Measurements from ENCODE around the gene F11.
"Not testable (repeated sequence)": the region's sequence is repeated elsewhere in the genome, so short reads cannot be mapped to it uniquely, and the experiment has no call there.

F11 gene

GRCh38 chr4:186249785-186250754, 15.9 kb upstream of the F11 start:
- DNase-seq (ENCODE audit: low spot score) = peak; percentile 67

- no peak for DNase-seq (ENCODE audit: low spot score)
Observed at GRCh38 chr4:186250760-186251159, 15.2 kb upstream of the F11 start.

GRCh38 chr4:186255122-186255521, 10.9 kb upstream of the F11 start:
- DNase-seq (ENCODE audit: low spot score) = no peak

DNA sequence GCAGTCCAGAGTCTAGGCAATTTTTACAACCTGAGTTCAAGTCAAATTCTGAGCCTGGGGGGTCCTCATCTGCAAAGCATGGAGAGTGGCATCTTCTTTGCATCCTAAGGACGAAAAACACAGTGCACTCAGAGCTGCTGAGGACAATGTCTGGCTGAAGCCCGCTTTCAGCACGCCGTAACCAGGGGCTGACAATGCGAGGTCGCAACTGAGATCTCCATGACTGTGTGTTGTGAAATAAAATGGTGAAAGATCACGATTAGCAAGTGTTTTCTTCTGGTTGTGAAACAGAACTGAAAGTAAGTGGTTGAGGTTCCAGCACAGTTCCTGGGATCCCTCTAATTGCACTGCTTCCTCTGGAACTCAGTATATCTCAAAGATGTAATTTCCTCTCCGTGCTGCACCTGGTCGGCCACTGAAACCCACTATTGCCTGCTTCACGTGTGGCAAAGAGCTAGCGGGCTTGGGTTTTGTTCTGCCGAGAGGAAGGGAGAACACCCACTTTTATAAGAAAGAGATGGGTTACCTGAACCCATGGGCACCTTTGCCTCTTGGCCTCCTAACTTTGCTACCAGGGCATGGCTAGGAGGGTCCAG, 7.7 kb upstream of the F11 start:
- DNase-seq (ENCODE audit: low spot score) = no peak

DNA sequence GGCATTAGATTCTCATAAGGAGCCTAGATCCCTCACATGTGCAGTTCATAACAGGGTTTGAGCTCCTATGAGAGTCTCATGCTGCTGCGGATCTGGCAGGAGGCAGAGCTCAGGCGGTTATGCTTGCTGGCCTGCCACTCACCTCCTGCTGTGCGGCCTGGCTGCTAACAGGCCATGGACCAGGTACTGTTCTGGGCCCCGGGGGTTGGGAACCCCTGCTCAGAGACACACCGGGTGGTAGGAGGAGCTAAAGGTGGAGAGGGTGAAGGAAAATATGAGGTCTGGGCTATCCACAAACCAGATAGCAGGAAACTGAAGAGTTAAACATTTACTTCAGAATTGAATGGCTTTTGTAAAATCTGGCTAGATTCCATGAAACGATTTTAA, 5.9 kb upstream of the F11 start:
- DNase-seq (ENCODE audit: low spot score) = no peak

GRCh38 chr4:186260504-186261448, 5.2 kb upstream of the F11 start:
- DNase-seq (ENCODE audit: low spot score) = no peak

GRCh38 chr4:186264660-186265059, 1.3 kb upstream of the F11 start:
- no peak for DNase-seq (ENCODE audit: low spot score)

GRCh38 chr4:186265250-186265649, 739 bp upstream of the F11 start:
- not testable (repeated sequence) for DNase-seq (ENCODE audit: low spot score)

DNA sequence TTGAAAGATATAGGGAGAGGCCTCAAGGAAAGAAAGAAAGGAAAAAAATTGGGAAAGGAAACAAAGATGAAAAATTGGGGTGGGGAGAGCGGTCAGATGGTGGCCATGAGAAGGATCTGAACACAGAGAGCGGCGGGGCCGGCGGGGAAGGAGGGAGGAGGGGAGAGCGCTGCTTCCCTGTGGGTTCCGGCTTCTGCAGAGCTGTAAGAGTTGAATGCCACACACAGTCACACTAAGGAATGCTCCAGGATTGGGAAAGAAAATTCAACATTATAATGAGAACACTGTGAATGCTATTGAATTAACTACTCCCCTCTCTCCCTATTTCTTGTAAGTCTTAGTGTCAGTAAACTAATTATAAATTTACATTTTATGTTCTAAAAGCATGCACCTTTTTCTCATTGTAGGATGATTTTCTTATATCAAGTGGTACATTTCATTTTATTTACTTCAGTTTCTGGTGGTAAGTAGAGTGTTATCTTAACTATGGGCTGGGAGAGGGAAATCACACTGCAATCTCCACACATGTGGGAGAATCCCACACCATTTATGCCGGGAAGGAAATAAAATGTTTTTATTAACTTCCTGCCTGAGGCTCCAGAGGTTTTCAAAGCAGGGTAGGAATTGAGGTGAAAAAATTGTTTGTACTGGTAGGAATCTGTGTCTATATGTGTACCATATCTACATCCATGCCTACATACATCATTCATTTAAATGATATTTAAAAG, 904 bp downstream of the F11 start:
- DNase-seq (ENCODE audit: low spot score) = peak; percentile 56

GRCh38 chr4:186271081-186271678, 5.2 kb downstream of the F11 start:
- no peak for DNase-seq (ENCODE audit: low spot score)

- no peak for DNase-seq (ENCODE audit: low spot score)
Observed at GRCh38 chr4:186272699-186273391, 6.9 kb downstream of the F11 start.

- DNase-seq (ENCODE audit: low spot score) = not testable (repeated sequence)
Observed at GRCh38 chr4:186273392-186273789, 7.4 kb downstream of the F11 start.

DNA sequence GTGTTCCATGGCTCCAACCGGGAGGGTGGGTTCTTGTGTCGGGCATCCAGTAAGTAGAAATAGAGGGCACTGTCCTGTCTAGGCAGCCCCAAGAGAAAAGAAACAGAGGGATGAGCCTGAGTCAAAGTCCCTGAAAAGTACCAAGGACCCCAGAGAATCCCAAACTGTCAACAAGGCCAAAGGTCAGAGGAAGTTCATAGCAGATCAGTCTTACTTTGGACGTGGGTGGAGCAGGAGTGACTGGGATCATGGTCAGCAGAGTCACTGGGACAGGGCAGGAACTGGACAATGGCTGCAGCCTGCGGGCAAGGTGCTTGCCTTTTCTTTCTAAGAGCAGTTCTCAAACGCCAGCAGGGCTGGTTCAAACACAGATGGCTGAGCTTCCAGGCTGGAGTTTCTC, 17.3 kb downstream of the F11 start:
- DNase-seq (ENCODE audit: low spot score) = no peak

GRCh38 chr4:186285147-186285546, 19.2 kb downstream of the F11 start:
- no peak for DNase-seq (ENCODE audit: low spot score)

DNA sequence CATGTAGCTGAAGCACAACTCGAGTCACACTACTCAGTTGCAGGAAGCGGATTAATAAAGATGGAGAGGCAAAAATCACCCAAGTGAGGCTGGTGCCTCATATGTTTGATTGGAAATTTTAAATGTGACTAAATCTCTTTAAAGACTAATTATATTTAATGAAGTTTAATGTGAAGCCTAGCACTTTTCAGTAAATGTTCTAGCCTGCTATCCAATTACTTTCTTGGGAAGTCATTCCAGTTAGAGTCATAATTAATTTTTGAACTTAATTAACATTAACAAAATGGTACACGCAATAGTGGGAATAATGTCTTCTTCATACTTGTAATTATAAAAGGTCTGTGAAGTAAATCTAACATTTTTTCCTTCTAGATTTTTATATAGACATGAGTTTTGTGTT, 20.6 kb downstream of the F11 start:
- DNase-seq (ENCODE audit: low spot score) = no peak

DNA sequence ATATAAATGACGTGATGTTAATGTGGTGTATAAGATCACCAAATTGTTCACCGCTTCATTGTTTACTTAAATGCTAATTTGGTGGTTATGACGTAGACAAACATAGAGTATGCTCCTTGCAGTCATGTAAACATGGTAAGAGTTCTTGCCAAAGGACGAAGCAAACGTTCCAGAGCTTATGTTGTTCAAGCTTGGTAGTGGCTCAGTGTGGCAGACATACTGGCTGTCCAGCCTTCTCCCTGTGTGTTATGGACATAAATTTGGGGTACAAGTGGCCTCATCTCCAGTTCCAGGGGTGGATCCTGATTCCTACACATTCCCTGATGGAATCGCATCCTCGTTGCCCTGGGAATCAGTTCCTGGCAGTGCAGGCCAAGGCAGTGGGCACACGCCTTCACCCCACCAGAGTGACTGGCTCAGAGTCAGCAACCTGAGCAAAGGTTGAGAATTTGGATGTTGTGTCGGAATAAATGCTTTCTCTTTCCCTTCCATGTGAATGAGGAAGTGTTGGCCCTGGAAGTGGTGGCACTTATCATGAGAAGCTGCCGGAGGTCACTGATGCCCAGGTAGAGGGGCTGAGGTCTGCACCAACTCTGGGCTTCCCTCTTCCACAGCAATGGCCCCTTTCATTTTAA, 25.4 kb downstream of the F11 start:
- no peak for DNase-seq (ENCODE audit: low spot score)

DNA sequence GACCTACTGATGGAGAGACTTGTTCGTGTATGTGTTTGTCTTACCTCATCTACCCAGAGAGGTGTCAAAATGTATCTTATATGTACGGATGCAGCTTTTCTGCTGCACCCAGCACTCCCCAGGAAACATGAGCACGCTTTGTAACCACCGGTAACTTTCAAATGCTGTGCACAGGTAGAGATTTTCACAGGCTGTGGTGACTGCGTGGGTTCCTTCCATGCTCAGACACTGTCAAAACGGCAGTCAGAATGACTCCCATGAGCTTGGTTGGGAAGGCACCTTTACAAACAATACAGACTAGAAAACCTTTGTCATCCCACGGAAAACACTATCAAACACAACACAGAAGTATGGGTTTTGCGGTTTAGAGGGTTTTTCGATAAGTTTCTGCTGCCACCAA, 28.2 kb downstream of the F11 start:
- DNase-seq (ENCODE audit: low spot score) = no peak

DNA sequence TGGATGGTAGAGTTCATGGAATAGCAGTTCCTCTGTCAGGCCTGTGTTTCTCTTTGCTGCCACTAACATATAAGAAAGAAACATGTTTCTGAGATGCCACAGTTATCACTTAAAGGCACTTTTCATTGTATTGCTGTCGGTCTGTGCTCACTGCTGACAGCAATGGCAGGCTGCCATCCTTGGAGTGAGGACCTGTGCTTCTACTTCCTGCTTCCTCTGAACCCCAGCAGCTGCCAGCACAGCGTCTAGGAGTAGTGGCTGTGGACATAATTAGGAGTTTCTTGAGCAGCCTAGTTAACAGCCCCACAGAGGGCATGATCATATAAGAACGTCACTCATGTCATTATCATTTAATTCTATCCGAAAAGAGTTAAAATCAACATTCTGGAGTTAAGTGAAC, 30.5 kb downstream of the F11 start:
- no peak for DNase-seq (ENCODE audit: low spot score)

DNA sequence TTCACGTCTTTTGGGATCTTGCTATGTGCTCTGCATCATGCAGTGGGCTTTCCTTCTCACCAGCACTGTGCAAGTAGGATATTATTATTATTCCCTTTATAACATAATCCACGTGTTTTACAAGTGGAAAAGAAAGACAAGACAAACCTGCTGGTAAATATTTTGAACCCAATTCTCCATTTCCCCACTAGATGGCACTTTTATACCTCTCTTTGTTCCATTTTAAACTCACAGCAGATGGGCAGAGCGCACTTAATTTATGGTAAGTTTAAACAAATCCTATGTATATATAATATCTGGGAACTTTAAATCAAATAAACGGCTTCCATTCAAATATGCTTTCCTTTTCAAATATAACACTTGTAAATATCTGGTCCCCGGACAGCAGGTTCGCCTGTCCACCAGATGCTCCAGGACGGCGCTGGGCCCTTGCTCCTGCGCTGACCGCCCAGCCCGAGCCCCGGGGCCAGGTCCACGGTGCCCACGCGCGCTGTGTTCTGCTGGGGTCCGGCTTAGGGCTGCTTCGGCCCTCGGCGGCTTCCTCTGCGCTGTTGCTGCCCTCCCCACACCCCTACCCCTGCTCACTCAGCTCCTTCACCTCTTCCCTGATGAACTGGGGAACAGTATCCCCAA, 31.1 kb downstream of the F11 start:
- peak; percentile 58 for DNase-seq (ENCODE audit: low spot score)

Measured in iPS-NIHi11 (cell line).